Astrocyte (in vitro differentiated cells and primary cell): Measurements from ENCODE around the gene UQCC2. TPM values are rescaled to one million over a fixed set of nuclear protein-coding genes. Genes with fewer than 3 reads are reported as not detected.

ENCODE experiments used
- DNase-seq: peaks from one replicate; pipeline ENCODE4 v3.0.0-alpha.2; 2010; ENCODE audit warnings: low read depth
- FAIRE-seq: peaks from 2 replicates; lab custom pipeline; 2011; peaks lifted over from hg19 to GRCh38; lab: Jason Lieb, UNC
- H2AFZ ChIP-seq: 2 replicates; pipeline ENCODE4 v1.6.0; 2012; ENCODE audit warnings: low read depth, low read length, inconsistent platforms
- H3K27ac ChIP-seq: 2 replicates; pipeline ENCODE4 v1.5.1; 2011; ENCODE audit warnings: low read depth, low read length, inconsistent platforms
- H3K27me3 ChIP-seq: 2 replicates; pipeline ENCODE4 v1.6.0; 2011; ENCODE audit warnings: low read length, inconsistent platforms; ENCODE audit not compliant: insufficient read depth
- H3K36me3 ChIP-seq: 2 replicates; pipeline ENCODE4 v1.5.1; 2011; ENCODE audit warnings: low read length, inconsistent platforms; ENCODE audit not compliant: insufficient read depth
- H3K4me1 ChIP-seq: 2 replicates; pipeline ENCODE4 v1.5.1; 2011; ENCODE audit warnings: low read length, inconsistent platforms; ENCODE audit not compliant: insufficient read depth
- H3K4me2 ChIP-seq: 2 replicates; pipeline ENCODE4 v1.6.0; 2012; ENCODE audit warnings: low read length, inconsistent platforms
- H3K4me3 ChIP-seq: 2 replicates; pipeline ENCODE4 v1.5.1; 2011; ENCODE audit warnings: low read depth, mild to moderate bottlenecking, low read length, inconsistent platforms; ENCODE audit not compliant: insufficient read depth
- H3K79me2 ChIP-seq: 2 replicates; pipeline ENCODE4 v1.6.0; 2012; ENCODE audit warnings: mild to moderate bottlenecking, low read length, inconsistent platforms; ENCODE audit not compliant: insufficient read depth
- H3K9ac ChIP-seq: 2 replicates; pipeline ENCODE4 v1.6.0; 2012; ENCODE audit warnings: mild to moderate bottlenecking, low read length, inconsistent platforms
- H3K9me3 ChIP-seq: 2 replicates; pipeline ENCODE4 v1.5.1; 2012; ENCODE audit warnings: low read depth, mild to moderate bottlenecking, low read length, inconsistent platforms; ENCODE audit not compliant: insufficient read depth
- H4K20me1 ChIP-seq: 2 replicates; pipeline ENCODE4 v1.6.0; 2012; ENCODE audit warnings: low read length, inconsistent platforms; ENCODE audit not compliant: insufficient read depth
- H3K27ac Mint-ChIP-seq: one replicate; pipeline ENCODE4 v1.8.0; 2021; ENCODE audit warnings: mild to moderate bottlenecking, mixed read lengths; ENCODE audit not compliant: unreplicated experiment
- H3K27me3 Mint-ChIP-seq: one replicate; pipeline ENCODE4 v1.8.0; 2021; ENCODE audit warnings: low read depth, mixed read lengths; ENCODE audit not compliant: unreplicated experiment
- H3K36me3 Mint-ChIP-seq: one replicate; pipeline ENCODE4 v1.8.0; 2021; ENCODE audit warnings: low read depth, mixed read lengths; ENCODE audit not compliant: unreplicated experiment
- H3K4me1 Mint-ChIP-seq: one replicate; pipeline ENCODE4 v1.8.0; 2021; ENCODE audit warnings: low read depth, mixed read lengths; ENCODE audit not compliant: unreplicated experiment
- H3K4me3 Mint-ChIP-seq: one replicate; pipeline ENCODE4 v1.8.0; 2021; ENCODE audit warnings: mild to moderate bottlenecking, moderate library complexity, mixed read lengths; ENCODE audit not compliant: unreplicated experiment
- H3K9me3 Mint-ChIP-seq: one replicate; pipeline ENCODE4 v1.8.0; 2021; ENCODE audit warnings: mild to moderate bottlenecking, mixed read lengths; ENCODE audit not compliant: unreplicated experiment
- EZH2 ChIP-seq: IDR thresholded peaks from 2 replicates; pipeline ENCODE4 v1.6.1; 2012; ENCODE audit warnings: mild to moderate bottlenecking, low read length, inconsistent platforms; ENCODE audit not compliant: insufficient read depth
- total RNA-seq: library from RNA; stranded (reverse); gene quantifications from 2 replicates; pipeline ENCODE4 v1.2.1, GENCODE V29; 2021
- TF ChIP-seq, protein P1 (sequence below): IDR thresholded peaks from 2 replicates; pipeline ENCODE4 v1.5.1; 2011; ENCODE audit warnings: low read depth, mild to moderate bottlenecking, inconsistent platforms, low read length, moderate library complexity; ENCODE audit not compliant: insufficient read depth

Gene UQCC2
- total RNA-seq, 1 donor from 2014 or later = 70.2 TPM

- Histone ChIP-seq H2AFZ (no peak overlapping the region), H3K9me3 (no peaks in the 10 kb centered on the region), H3K4me3 (no peak overlapping the region), H3K4me2 (no peak overlapping the region), H3K9ac (no peak overlapping the region), H4K20me1 (no peaks in the 10 kb centered on the region), H3K27me3 (peaks cover 20% of the 10 kb centered on the region), H3K4me1 (peaks cover 4% of the 10 kb centered on the region), H3K36me3 (no peaks in the 10 kb centered on the region), H3K79me2 (no peaks in the 10 kb centered on the region), H3K27ac (no peak overlapping the region)
- Mint-ChIP-seq H3K27ac (no peak overlapping the region), H3K4me3 (no peak overlapping the region), H3K9me3 (no peaks in the 10 kb centered on the region), H3K36me3 (no peaks in the 10 kb centered on the region), H3K4me1 (peaks cover 18% of the 10 kb centered on the region), H3K27me3 (peaks cover 5% of the 10 kb centered on the region)
- no peak for FAIRE-seq
- no peak for DNase-seq
- TF ChIP-seq, protein P1, sequence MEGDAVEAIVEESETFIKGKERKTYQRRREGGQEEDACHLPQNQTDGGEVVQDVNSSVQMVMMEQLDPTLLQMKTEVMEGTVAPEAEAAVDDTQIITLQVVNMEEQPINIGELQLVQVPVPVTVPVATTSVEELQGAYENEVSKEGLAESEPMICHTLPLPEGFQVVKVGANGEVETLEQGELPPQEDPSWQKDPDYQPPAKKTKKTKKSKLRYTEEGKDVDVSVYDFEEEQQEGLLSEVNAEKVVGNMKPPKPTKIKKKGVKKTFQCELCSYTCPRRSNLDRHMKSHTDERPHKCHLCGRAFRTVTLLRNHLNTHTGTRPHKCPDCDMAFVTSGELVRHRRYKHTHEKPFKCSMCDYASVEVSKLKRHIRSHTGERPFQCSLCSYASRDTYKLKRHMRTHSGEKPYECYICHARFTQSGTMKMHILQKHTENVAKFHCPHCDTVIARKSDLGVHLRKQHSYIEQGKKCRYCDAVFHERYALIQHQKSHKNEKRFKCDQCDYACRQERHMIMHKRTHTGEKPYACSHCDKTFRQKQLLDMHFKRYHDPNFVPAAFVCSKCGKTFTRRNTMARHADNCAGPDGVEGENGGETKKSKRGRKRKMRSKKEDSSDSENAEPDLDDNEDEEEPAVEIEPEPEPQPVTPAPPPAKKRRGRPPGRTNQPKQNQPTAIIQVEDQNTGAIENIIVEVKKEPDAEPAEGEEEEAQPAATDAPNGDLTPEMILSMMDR = no peak
- no peak for TF ChIP-seq EZH2
Measured at GRCh38 chr6:33740794-33741193, 29.3 kb upstream of the UQCC2 start.

- no peak overlapping the region for H3K27ac ChIP-seq
- H3K4me1 ChIP-seq = no peaks in the 10 kb centered on the region
- Mint-ChIP-seq H3K4me1 (peaks cover 13% of the 10 kb centered on the region), H3K4me3 (no peak overlapping the region), H3K27ac (no peak overlapping the region), H3K9me3 (no peaks in the 10 kb centered on the region), H3K27me3 (peaks cover 5% of the 10 kb centered on the region), H3K36me3 (no peaks in the 10 kb centered on the region)
- no peaks in the 10 kb centered on the region for H3K79me2 ChIP-seq
- H3K9me3 ChIP-seq = no peaks in the 10 kb centered on the region
- no peak overlapping the region for H3K4me3 ChIP-seq
- H3K9ac ChIP-seq = no peak overlapping the region
- H3K4me2 ChIP-seq = no peak overlapping the region
- H2AFZ ChIP-seq = no peak overlapping the region
- no peaks in the 10 kb centered on the region for H4K20me1 ChIP-seq
- no peaks in the 10 kb centered on the region for H3K36me3 ChIP-seq
- TF ChIP-seq, protein P1 = no peak
- TF ChIP-seq EZH2 = no peak
- peaks cover 20% of the 10 kb centered on the region for H3K27me3 ChIP-seq
- FAIRE-seq (no peak), DNase-seq (no peak)
Measured at GRCh38 chr6:33740204-33740608, 28.7 kb upstream of the UQCC2 start.

- no peaks in the 10 kb centered on the region for H4K20me1 ChIP-seq
- H3K4me3 Mint-ChIP-seq = no peak overlapping the region
Measured at GRCh38 chr6:33739571-33739970, 28.1 kb upstream of the UQCC2 start.

More at GRCh38 chr6:33739571-33739970, 28.1 kb upstream of the UQCC2 start:
- Histone ChIP-seq H3K79me2 (no peaks in the 10 kb centered on the region), H3K4me1 (no peaks in the 10 kb centered on the region), H3K4me3 (no peak overlapping the region), H3K4me2 (no peak overlapping the region), H3K9me3 (no peaks in the 10 kb centered on the region), H2AFZ (no peak overlapping the region), H3K36me3 (no peaks in the 10 kb centered on the region), H3K27ac (no peak overlapping the region), H3K9ac (no peak overlapping the region), H3K27me3 (peaks cover 20% of the 10 kb centered on the region)
- no peaks in the 10 kb centered on the region for H3K9me3 Mint-ChIP-seq
- H3K27ac Mint-ChIP-seq = no peak overlapping the region
- FAIRE-seq = no peak
- peaks cover 5% of the 10 kb centered on the region for H3K27me3 Mint-ChIP-seq
- DNase-seq = no peak
- no peaks in the 10 kb centered on the region for H3K36me3 Mint-ChIP-seq
- H3K4me1 Mint-ChIP-seq = peaks cover 12% of the 10 kb centered on the region
- TF ChIP-seq, protein P1 = no peak
- no peak for TF ChIP-seq EZH2
